ENCODE data around the gene FOXF1.

DNA sequence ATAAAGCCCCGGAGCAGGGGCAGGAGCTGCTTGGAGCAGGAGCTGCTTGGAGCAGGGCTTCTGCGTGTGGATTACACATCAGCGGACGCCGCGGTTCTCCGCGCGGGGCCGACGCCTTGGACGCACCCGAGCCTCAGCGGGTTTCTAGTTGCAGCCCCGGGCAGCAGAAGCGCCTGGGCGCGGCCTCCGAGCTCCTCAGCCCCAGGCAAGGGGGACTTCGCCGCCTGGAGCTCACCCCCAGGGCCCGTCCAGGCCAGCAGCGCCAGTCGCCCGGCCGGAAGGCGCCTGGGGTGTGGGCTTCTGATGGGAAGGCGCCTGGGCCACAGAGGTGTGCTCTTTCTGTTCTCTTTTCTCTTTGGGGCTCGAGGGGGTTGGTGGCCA lies 6.3 kb downstream of the FOXF1 start:
- TF ChIP-seq, protein P1, sequence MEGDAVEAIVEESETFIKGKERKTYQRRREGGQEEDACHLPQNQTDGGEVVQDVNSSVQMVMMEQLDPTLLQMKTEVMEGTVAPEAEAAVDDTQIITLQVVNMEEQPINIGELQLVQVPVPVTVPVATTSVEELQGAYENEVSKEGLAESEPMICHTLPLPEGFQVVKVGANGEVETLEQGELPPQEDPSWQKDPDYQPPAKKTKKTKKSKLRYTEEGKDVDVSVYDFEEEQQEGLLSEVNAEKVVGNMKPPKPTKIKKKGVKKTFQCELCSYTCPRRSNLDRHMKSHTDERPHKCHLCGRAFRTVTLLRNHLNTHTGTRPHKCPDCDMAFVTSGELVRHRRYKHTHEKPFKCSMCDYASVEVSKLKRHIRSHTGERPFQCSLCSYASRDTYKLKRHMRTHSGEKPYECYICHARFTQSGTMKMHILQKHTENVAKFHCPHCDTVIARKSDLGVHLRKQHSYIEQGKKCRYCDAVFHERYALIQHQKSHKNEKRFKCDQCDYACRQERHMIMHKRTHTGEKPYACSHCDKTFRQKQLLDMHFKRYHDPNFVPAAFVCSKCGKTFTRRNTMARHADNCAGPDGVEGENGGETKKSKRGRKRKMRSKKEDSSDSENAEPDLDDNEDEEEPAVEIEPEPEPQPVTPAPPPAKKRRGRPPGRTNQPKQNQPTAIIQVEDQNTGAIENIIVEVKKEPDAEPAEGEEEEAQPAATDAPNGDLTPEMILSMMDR (IDR thresholded peaks at IDR 0.05; ENCODE audit: borderline replicate concordance, extremely low read depth, low read length, poor library complexity, severe bottlenecking) = no peak
- TF ChIP-seq EZH2 (IDR thresholded peaks at IDR 0.05; ENCODE audit: borderline replicate concordance, low read depth, low read length, severe bottlenecking) = no peak
